ENCODE measurements around the gene NHS.

NHS gene

DNA sequence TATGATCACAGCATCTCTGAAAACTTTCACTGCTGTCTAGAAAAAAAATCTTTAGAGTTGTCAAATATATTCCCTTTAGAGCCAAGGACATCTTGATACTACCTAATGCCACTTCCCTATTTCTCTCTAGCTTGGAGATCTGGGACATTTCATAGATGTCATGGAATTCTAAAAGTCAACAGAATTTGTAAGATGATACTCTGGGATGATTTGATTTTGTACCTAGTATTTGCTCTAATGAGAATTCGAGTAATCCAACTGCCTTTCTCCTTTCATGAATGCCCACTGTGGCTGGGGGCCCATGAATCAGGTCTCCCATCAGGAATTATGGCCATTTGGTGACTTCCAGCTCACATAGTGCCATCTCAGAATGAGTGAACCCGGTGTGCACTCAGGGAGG, 73.2 kb downstream of the NHS start:
- no peak for DNase-seq (ENCODE audit: low spot score)

DNA sequence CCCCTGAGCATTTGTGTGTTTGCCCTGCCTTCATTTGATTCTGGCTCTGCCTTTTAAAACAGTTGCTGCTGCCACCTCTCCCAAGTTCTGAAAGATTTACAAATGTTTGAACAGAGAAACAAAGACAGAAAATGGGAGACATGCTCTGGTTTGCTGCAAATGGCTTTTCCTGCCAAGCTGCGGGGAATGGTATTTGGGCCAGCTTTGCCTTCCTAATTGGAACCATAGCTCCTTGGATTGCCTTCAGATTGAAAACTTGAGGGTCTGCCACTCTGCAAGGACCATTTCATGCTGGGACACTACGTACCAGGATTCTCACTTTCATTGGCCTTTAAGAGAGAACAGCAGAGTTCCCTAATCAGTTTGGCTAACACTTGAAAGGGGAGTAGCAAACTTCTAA, 74.9 kb downstream of the NHS start:
- DNase-seq (ENCODE audit: low spot score): no peak

DNA sequence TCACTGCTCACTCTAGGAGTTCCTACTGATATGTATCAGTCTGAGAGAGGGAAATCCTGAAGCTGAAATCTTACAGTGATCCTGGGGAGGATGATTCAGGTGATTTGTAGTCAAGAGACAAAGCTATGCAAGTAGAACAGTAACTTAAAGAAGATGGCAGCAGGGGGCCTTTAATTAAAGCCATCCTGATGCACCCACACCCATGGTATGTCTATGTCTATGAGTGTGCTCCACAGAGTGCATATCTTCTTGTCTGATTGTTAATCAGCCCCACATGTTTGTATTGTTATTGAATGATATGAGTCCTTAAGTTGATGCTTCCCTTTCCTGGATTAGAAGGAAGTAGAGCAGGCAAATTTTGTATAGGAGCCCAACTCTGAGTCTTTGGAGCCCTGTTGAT, 78.8 kb downstream of the NHS start:
- DNase-seq (ENCODE audit: low spot score): no peak

DNA sequence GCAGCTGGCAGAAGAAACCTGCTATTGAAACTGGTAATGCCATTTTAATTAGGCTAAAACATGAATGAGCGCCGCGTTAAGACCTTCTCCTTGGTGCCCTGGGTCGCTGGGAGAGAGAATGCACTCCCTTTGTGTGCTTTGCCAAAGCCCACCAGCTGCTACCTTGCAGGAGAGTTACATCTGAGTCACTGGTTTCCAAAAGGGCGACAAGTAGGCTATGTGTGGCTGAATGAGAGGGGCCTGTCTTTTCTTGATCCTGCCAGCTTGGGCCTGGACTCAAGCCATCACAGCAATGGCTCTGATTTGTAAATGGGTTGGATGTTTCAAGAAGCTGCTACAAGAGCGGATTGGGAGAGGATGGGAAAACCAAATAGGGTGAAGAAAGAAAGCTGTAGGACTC, 81.5 kb downstream of the NHS start:
- no peak for DNase-seq (ENCODE audit: low spot score)

DNA sequence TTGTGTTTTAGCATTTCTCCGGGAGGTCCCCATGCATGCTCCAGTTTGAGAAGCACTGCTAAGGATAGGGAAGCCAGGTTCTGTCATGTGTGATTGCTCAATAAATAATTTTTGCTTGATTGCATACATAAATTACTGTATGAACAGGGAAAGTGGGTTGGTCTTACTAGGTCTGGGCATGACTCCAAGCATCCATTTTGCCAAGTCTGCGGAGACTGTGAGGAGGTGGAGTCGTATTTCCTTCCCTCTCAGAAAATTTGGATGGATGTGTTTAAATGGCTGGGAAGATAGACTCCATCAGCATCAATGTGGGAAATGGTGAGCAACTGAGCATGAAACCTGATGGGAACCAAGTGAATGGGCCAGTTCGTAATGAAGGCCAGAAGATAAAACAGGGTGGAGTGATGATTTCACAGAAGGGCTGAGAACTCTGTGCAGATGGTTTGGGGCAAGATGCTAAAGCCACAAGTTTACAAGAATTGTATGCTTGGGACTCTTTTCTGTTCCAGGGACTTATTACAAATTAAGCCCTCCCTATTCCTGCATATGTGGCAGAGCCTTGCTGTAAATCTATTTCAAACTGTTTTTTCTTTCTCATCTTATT, 84.1 kb downstream of the NHS start:
- DNase-seq (ENCODE audit: low spot score): no peak

DNA sequence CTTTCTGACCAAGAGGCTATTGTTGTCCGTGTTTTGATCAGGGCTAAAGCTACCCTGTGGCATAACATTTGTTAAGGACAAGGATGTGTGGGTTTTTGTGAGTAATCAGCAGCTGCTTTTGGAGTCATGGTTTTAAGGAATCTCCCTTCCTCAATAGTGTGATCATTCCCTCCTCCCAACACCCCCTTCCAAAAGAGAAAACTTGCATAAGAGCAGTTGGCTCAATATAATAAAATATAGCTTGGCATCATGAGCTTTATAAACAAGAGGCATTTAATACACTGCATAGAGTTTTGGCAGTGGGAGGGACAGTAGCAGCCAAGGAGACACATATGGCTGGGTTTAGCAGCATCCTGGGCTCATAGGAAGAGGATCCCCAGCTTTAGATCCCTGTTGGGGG, 84.7 kb downstream of the NHS start:
- no peak for DNase-seq (ENCODE audit: low spot score)

- no peak for DNase-seq (ENCODE audit: low spot score)
Observed at GRCh38 chrX:17462881-17463280, 87.9 kb downstream of the NHS start.

- no peak for DNase-seq (ENCODE audit: low spot score)
Observed at GRCh38 chrX:17464194-17464593, 89.2 kb downstream of the NHS start.

DNA sequence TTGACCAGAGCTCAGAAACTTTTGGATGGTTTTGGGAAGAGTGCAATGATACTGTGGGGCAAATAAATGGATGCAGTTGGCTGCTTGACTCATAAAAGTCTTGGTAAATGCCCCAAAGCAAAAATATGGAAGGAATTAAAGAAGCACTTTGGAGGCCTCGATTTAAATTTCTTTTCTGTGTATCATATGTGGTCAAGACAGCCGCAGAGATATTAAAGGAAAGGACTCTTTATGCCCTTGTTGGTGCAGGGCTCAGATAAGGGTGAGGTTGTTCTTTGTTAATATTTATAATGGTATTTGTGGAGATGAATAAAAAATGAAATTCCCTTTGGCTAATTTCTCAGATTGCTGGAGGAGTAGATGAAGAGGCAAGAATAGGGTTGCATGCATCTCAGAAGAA, 90.2 kb downstream of the NHS start:
- DNase-seq (ENCODE audit: low spot score): no peak

GRCh38 chrX:17465802-17466201, 90.8 kb downstream of the NHS start:
- no peak for DNase-seq (ENCODE audit: low spot score)

- DNase-seq (ENCODE audit: low spot score): no peak
Observed at GRCh38 chrX:17470136-17470535, 95.1 kb downstream of the NHS start.

DNA sequence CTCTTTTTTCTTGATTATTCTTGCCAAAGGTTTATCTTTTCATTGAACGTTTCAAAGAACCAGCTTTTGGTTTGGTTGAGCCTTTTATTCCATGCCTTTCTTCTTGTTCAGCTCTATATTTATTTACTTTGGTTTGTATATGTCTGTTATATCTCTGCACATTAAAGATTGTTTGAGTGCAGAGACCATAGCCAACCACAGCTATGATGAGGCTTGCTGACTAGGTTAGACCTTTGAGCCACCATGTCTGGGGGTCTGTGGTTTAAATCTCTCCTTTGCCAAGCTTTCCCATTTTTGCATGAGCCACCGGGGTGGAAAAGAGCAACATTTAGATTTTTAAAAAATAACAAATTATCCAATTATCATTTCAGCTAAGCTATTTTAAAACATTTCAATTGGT, 96.1 kb downstream of the NHS start:
- no peak for DNase-seq (ENCODE audit: low spot score)

DNA sequence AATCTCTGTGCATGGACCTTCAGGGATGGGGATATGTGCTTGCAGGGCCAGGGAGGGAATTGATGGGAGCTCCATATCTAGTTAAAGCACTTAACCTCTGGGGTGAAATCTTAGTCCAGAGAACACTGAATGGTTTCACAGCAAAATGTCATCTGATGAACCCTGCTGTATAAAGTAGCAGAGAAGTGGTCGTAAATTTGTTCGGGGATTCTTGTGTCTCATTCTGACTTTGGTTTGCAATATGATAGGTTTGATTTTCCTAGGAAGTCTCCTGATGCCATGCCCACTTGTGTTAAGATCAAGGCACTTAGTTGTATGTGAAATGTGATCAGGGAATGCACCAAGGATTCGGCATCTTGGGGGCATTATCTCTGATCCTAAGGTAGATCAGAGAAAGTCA, 96.9 kb downstream of the NHS start:
- DNase-seq (ENCODE audit: low spot score): no peak

DNA sequence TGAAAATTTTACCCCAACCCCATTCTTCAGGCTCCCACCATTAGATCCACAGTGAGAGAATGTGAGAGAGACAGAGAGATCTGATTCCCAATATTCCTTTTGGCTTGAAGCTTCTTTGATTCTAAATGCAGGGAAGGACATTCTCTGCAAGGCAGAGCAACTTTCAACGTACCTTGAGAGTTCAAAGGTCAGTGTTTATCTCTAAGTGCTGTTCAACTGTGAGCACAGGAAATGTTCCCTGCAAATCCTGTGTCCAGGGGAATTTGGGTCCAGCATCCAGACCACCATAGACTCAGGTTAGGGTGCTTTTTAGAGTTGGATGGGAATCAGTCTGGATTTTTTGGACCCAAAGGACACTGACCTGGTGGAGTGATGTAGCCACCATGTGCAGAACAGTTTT, 97.4 kb downstream of the NHS start:
- no peak for DNase-seq (ENCODE audit: low spot score)

GRCh38 chrX:17473021-17473420, 98.0 kb downstream of the NHS start:
- DNase-seq (ENCODE audit: low spot score): no peak

DNA sequence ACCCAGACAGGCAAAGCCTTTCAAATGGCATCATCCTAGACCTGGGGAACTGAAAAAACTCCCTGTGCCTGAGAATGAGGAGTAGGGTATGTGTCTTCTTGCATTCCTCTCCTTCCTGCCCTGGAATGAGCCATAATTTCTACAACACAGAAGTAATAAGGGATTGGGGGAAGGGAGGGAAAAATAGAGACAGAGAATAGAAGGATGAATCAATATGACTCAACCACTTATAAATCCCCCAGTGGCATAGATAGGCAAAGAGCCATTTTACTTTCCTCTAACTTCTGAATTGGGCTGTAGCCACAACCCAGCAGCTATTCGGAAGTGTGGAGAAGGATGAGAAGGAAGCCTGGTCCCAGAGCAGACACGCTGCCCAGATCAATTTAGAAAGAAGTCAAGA, 99.9 kb downstream of the NHS start:
- DNase-seq (ENCODE audit: low spot score): no peak

DNA sequence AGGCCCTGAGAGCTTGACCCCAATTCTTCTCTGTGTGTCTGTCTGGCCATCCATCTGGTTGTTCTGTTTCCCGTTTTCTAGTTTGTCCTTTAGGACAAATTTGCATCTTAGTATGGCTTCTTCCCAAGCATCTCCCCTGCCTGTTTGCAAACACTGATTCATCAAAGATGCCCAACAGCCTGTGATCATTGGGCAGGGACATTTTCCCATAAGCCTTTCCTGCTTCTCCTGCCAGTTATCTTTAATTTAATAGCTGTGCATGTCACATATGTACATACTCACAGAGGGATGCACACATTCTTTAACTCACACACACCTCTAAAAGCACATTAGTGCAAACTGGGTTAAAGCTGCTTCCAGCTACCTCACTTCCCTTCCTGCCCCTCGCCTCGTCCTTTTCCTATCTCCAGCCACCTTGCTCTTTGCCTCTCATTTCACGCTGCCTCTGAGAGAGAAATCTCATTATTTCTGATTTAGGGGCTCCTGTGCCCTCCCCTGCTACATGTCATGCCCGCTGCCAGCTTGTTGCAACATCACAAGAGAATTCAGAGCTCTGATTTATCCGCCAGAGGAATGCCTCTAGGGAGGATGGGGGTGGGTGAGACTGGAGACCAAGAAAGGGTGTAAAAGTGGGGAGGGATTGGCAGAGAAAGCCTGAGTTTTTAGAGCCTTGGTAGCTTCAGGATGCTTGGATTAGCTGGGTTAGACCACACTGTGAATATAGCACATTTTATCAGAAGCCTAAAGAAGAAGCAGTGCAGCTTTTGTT, 100.6 kb downstream of the NHS start:
- no peak for DNase-seq (ENCODE audit: low spot score)

DNA sequence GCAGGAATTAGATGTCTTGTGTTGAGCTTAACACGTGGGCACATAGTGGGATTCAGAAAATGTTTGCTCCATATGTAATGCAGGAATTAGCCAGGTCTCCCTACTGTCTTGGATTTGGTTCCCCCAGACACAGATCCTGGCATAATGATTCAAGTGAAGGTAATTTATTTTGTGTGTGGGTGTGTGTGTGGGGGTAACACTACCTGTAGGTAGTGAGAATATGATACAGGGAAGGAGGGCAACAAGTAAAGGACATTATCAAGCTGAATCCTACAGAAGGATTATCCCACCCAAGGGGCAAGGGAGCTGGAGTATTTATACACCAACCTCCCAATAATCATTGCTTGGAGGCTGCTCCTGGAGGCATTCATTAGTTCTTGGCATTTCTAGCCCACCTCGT, 101.4 kb downstream of the NHS start:
- no peak for DNase-seq (ENCODE audit: low spot score)

DNA sequence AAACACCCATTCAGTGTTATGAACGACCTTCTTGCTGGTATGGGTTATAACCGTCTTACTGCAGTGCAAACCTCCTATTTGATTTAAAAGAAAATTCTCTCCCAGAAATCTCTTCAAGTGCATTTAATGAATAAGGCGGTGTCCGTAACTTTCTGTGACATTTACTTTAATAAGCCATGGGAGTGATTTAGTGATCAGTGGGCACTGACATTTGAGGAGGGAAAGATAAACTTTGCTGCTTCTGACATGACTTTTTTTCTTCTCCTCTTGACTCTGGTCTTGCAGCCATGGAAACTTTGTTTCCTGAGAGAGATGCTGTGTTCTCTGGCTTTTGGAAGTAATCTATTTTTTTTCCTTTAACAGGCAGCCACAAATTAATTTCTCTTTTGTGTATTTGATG, 106.1 kb downstream of the NHS start:
- DNase-seq (ENCODE audit: low spot score): no peak

- no peak for DNase-seq (ENCODE audit: low spot score)
Observed at GRCh38 chrX:17484592-17484991, 109.6 kb downstream of the NHS start.

GRCh38 chrX:17485391-17485790, 110.4 kb downstream of the NHS start:
- no peak for DNase-seq (ENCODE audit: low spot score)

DNA sequence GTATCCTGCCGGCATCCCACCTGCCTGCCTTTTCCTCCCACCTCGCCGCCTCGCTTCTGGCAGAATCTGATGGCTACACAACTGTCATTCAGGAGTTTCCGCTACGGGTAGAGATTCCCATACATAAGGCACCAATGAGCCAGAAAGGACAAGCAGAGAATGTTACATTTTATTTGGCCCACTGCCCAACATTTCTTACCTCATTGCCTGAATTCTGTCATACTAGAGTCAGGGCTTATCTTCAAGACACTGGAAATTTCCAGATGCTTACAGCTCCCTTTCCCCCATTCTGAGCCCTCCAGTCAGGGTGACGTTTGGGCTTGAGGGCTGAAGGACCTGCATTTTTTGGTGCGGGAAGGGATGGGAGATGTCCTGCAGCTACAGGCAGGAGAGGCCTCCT, 113.0 kb downstream of the NHS start:
- DNase-seq (ENCODE audit: low spot score): no peak

DNA sequence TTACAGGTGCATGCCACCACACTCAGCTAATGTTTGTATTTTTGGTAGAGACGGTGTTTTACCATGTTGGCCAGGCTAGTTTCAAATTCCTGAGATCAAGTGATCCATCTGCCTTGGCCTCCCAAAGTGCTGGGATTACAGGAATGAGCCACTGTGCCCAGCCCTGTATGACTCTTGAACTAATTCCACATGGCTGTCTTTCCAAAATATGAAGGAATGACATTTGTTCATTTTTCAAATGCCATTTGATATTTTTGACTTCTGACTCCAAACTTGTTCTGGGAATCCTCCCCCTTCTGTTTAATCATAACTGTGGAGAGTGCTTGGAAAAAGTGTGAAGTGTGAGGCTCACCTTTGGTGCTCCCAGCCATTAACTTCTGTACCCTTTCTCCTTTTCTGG, 119.2 kb downstream of the NHS start:
- no peak for DNase-seq (ENCODE audit: low spot score)

DNA sequence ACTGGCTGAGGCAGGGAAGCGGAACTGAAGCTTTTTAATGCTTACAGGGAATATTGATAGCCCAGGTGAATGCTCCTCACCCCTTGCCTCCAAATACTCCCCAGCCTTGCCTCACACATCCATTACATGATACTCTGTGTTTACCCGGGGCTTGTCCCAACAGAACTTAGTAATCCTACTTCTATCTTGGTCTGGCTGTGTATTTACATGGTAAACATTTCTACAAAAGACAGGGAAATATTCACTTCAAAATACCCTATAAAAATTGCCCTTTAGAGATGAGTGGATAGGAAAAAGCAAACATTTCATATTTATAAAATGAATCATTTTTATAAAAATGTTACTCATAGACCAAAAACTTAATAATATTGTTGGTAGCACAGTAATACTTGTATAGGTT, 120.1 kb downstream of the NHS start:
- DNase-seq (ENCODE audit: low spot score): no peak

All from NAMALWA (cell line).